C4-2B (cell line): ENCODE data around the gene GTF2IRD2.
"Not testable (repeated sequence)": the region's sequence is repeated elsewhere in the genome, so short reads cannot be mapped to it uniquely, and the experiment has no call there.

Source experiments
- ZFX ChIP-seq: fragments of 450-650 bp; IDR thresholded peaks from 2 replicates; pipeline ENCODE4 v1.6.1; 2017
- TF ChIP-seq, protein P1 (sequence below): fragments of 450-650 bp; conservative IDR thresholded peaks from 2 replicates; pipeline ENCODE4 v1.5.1; 2017; ENCODE audit warnings: mild to moderate bottlenecking

DNA sequence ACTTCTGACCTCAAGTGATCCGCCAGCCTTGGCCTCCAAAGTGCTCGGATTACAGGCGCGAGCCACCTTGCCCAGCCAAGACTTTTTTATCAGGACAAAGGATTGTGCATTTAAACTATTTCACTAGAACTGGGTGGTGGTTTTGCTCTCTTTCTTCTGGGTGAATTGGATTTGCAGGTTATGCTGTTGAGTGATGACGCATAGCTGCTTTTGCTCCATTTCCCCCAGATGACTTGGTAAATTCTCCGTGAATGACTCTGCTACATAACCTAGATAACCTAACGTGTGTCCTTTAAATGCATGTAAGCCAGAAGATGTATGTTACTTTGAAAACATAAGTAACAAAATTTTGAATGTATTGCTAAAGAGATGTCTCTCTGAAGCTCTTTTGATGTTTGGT is 93.1 kb downstream of the GTF2IRD2 start:
- TF ChIP-seq, protein P1, sequence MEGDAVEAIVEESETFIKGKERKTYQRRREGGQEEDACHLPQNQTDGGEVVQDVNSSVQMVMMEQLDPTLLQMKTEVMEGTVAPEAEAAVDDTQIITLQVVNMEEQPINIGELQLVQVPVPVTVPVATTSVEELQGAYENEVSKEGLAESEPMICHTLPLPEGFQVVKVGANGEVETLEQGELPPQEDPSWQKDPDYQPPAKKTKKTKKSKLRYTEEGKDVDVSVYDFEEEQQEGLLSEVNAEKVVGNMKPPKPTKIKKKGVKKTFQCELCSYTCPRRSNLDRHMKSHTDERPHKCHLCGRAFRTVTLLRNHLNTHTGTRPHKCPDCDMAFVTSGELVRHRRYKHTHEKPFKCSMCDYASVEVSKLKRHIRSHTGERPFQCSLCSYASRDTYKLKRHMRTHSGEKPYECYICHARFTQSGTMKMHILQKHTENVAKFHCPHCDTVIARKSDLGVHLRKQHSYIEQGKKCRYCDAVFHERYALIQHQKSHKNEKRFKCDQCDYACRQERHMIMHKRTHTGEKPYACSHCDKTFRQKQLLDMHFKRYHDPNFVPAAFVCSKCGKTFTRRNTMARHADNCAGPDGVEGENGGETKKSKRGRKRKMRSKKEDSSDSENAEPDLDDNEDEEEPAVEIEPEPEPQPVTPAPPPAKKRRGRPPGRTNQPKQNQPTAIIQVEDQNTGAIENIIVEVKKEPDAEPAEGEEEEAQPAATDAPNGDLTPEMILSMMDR: not testable (repeated sequence)
- TF ChIP-seq ZFX: not testable (repeated sequence)
